HG02970 (cell line): ENCODE measurements around the gene SYCE3.

ENCODE experiments used
- ATAC-seq: cut with Tn5 transposase; IDR thresholded peaks from one replicate; pipeline ENCODE4 v1.9.1; 2021; ENCODE audit warnings: mild to moderate bottlenecking, moderate library complexity, moderate number of reproducible peaks; ENCODE audit not compliant: unreplicated experiment, low FRiP score

The SYCE3 gene

GRCh38 chr22:50600967-50601668 lies 38.4 kb upstream of the SYCE3 start:
- no peak for ATAC-seq

GRCh38 chr22:50600538-50600937 lies 37.8 kb upstream of the SYCE3 start, which contains the start of gene MAPK8IP2:
MAPK8IP2 (plus strand) TSS chr22:50600793; CDS start chr22:50600819, 26 bp downstream.
- no peak for ATAC-seq

- no peak for ATAC-seq
Measured at GRCh38 chr22:50599816-50600455, 37.2 kb upstream of the SYCE3 start.

GRCh38 chr22:50597097-50597496 lies 34.4 kb upstream of the SYCE3 start:
- no peak for ATAC-seq

GRCh38 chr22:50595189-50595588 lies 32.5 kb upstream of the SYCE3 start:
- ATAC-seq = no peak

GRCh38 chr22:50587407-50587806 lies 24.7 kb upstream of the SYCE3 start:
- no peak for ATAC-seq

GRCh38 chr22:50586416-50586815 lies 23.7 kb upstream of the SYCE3 start:
- no peak for ATAC-seq

GRCh38 chr22:50585781-50586180 lies 23.1 kb upstream of the SYCE3 start:
- ATAC-seq = no peak

GRCh38 chr22:50585238-50585637 lies 22.5 kb upstream of the SYCE3 start:
- no peak for ATAC-seq

GRCh38 chr22:50584106-50585096 lies 21.7 kb upstream of the SYCE3 start:
- ATAC-seq = no peak

- peak; percentile 29 for ATAC-seq
Measured at GRCh38 chr22:50583294-50583861, 20.7 kb upstream of the SYCE3 start.

GRCh38 chr22:50582493-50583293 lies 20.0 kb upstream of the SYCE3 start, which contains the start of gene CHKB:
CHKB (minus strand) TSS chr22:50582849; CDS start chr22:50582781, 68 bp downstream.
- peak; percentile 92 for ATAC-seq

- no peak for ATAC-seq
Measured at GRCh38 chr22:50581950-50582492, 19.3 kb upstream of the SYCE3 start.

GRCh38 chr22:50581031-50581949 lies 18.6 kb upstream of the SYCE3 start:
- no peak for ATAC-seq

- ATAC-seq = no peak
Measured at GRCh38 chr22:50579752-50580151, 17.0 kb upstream of the SYCE3 start.

- ATAC-seq = no peak
Measured at GRCh38 chr22:50578776-50579310, 16.1 kb upstream of the SYCE3 start.

- no peak for ATAC-seq
Measured at GRCh38 chr22:50577987-50578775, 15.5 kb upstream of the SYCE3 start, which contains the start of gene CPT1B. CPT1B (minus strand) TSS chr22:50578427; CDS start chr22:50577915, 512 bp downstream.
